AG04450 (cell line): ENCODE results near the gene NAXD. TPM values are rescaled to one million over a fixed set of nuclear protein-coding genes. Genes with fewer than 3 reads are reported as not detected.

Experiments used
- CTCF ChIA-PET: fragments of 300-600, 350-600 bp; formaldehyde crosslinking; extraction: SDS; loops from one replicate; lab custom pipeline; 2022; ENCODE audit warnings: antibody characterized with exemption, inconsistent platforms; lab: Charles Lee
- POLR2A ChIA-PET: fragments of 350-600 bp; formaldehyde crosslinking; extraction: SDS; loops from one replicate; lab custom pipeline; 2021; ENCODE audit warnings: antibody characterized with exemption, inconsistent platforms; lab: Yijun Ruan, JAX
- DNase-seq: peaks from one replicate; pipeline ENCODE4 v3.0.0-alpha.2; 2011; ENCODE audit warnings: low read depth, low spot score
- H3K27ac ChIP-seq: one replicate; pipeline ENCODE4 v1.5.1; 2012; ENCODE audit warnings: low read depth, low read length, control low read depth
- H3K27me3 ChIP-seq: one replicate; pipeline ENCODE4 v1.6.0; 2012; ENCODE audit warnings: low read length; ENCODE audit not compliant: control insufficient read depth, insufficient read depth
- H3K4me3 ChIP-seq: 2 replicates; pipeline ENCODE4 v1.5.1; 2011; ENCODE audit warnings: mild to moderate bottlenecking, low read depth, low read length, control low read depth
- H3K9me3 ChIP-seq: 2 replicates; pipeline ENCODE4 v1.5.1; 2012; ENCODE audit warnings: low read length; ENCODE audit not compliant: control insufficient read depth, insufficient read depth
- CTCF ChIP-seq: IDR thresholded peaks from 2 replicates; pipeline ENCODE4 v1.5.1; 2011; ENCODE audit warnings: low read depth, low read length, control low read depth, inconsistent platforms
- polyA plus RNA-seq: library from polyadenylated mRNA; depleted of rRNA; stranded (reverse); fragments of >200 nt; gene quantifications from 2 replicates; pipeline ENCODE4 v1.2.3, GENCODE V29; 2011

Gene NAXD
- polyA plus RNA-seq, 1 experiment = 35.0 TPM

- CTCF ChIA-PET = no interaction called here
- H3K9me3 ChIP-seq = peaks cover 13% of the 10 kb centered on the region
- H3K4me3 ChIP-seq = no peak overlapping the region
- no peak overlapping the region for H3K27ac ChIP-seq
- TF ChIP-seq CTCF = no peak
- no peaks in the 10 kb centered on the region for H3K27me3 ChIP-seq
- POLR2A ChIA-PET = no interaction called here
- DNase-seq = no peak
Measured at GRCh38 chr13:110662777-110663443, 47.6 kb downstream of the NAXD start.

GRCh38 chr13:110663491-110663890 lies 48.1 kb downstream of the NAXD start:
- no peak for DNase-seq
- Histone ChIP-seq H3K27me3 (no peaks in the 10 kb centered on the region), H3K9me3 (peaks cover 13% of the 10 kb centered on the region), H3K27ac (no peak overlapping the region), H3K4me3 (no peak overlapping the region)
- ChIA-PET POLR2A (no interaction called here), CTCF (no interaction called here)
- no peak for TF ChIP-seq CTCF

- DNase-seq = no peak
- H3K27ac ChIP-seq = no peak overlapping the region
- no peak overlapping the region for H3K4me3 ChIP-seq
- no peak for TF ChIP-seq CTCF
- CTCF ChIA-PET = no interaction called here
- peaks cover 13% of the 10 kb centered on the region for H3K9me3 ChIP-seq
- POLR2A ChIA-PET = no interaction called here
- no peaks in the 10 kb centered on the region for H3K27me3 ChIP-seq
Measured at GRCh38 chr13:110664041-110664440, 48.7 kb downstream of the NAXD start.

GRCh38 chr13:110664673-110665072 lies 49.3 kb downstream of the NAXD start:
- CTCF ChIA-PET = no interaction called here

More at GRCh38 chr13:110664673-110665072, 49.3 kb downstream of the NAXD start:
- POLR2A ChIA-PET = no interaction called here
- no peak for DNase-seq
- no peak for TF ChIP-seq CTCF
- Histone ChIP-seq H3K27me3 (no peaks in the 10 kb centered on the region), H3K4me3 (no peak overlapping the region), H3K9me3 (peaks cover 15% of the 10 kb centered on the region), H3K27ac (peak overlapping the region; percentile 11)
